ENCODE measurements around the gene UBXN1.
"Not testable (repeated sequence)": the region's sequence is repeated elsewhere in the genome, so short reads cannot be mapped to it uniquely, and the experiment has no call there.

The UBXN1 gene

DNA sequence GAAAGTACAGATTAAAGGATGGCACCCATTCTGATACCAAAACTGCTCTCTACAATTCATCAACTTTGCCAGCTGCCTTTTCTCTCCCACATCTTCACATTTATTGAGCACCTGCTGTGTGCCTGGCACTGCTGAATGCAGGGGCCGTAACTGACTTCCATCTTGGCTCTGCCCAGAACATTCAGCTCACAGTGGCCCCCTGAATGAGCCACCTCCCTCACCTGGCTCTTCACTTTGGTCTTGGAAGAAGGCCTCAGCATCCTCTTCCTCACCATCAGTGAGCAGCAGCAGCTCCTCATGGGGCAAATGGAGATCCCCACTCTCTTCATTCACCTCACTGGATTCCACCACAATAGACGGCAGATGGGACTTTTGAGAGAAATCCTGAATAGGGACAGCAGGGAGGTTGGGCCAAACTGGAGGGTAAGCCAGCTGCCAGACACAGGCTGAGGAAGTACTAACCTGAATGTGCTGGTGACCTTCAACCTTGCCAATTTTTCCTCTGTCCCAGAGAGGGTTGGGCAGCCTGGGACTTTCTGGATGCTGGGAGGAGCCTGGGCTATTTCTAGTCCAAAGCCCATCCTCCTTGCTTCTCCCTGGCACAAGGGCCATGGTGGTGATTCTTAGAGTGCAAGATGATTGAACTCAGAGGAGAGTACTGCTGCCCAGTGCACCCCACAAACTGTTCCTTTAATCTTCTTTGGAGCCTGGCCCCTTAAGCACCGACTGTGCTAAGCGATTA lies 9.3 kb downstream of the UBXN1 start:
- DNase-seq = no peak

DNA sequence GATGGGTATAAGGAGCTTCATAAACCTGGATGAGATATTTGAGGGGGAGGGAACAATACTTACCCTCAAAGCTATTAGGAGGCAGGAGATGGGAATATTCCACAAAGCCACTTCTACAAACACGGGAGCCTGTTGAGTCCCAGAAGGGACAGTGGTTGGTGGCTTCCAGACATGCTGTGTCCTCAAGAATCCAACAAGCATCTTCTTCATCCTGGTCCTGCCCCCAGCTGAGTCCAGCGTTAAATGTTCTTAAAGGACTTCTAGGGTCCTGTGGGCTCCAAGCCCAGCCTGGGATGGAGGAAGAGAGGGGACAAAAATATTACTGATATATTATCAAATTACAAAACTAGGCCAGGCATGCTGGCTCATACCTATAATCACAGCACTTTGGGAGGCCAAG lies 11.4 kb downstream of the UBXN1 start:
- no peak for DNase-seq

- DNase-seq = no peak
Observed at GRCh38 chr11:62666259-62666926, 12.5 kb downstream of the UBXN1 start.

DNA sequence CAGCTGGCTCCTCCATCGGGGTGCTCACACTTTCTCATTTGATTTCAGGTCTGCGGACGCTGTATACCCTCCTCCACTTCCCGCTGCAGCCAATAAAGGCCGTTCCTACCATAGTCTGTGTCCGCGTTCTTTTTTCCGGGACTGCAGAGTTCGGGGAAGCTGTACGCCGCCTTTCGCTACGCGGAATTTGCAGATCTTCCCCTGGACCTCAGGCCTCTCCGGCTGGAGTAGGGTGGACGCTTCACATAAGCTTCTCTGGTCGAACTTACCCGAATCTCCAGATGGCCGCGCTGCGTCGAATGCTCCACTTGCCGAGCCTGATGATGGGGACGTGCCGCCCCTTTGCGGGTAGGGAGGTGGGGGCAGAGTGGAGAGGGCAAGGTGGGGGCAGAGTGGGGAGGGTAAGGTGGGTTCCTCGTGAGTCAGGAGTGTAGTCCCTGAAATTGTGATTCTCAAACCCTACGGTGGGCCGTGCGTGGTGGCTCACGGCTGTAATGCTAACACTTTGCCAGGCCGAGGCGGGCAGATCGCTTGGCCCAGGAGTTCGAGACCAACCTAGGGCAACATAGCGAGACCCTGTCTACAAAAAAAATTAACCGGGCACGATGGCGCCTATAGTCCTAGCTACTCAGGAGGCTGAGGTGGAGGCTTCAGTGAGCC lies 13.1 kb downstream of the UBXN1 start:
- DNase-seq = peak; percentile 64

GRCh38 chr11:62665075-62665598 lies 13.7 kb downstream of the UBXN1 start, which contains the start of the genes C11orf98 and CSKMT:
C11orf98 (minus strand) TSS chr11:62665210; CDS start chr11:62665169, 41 bp downstream.
CSKMT (plus strand) TSS chr11:62665312; CDS start chr11:62665880, 568 bp downstream.
- peak; percentile 93 for DNase-seq

DNA sequence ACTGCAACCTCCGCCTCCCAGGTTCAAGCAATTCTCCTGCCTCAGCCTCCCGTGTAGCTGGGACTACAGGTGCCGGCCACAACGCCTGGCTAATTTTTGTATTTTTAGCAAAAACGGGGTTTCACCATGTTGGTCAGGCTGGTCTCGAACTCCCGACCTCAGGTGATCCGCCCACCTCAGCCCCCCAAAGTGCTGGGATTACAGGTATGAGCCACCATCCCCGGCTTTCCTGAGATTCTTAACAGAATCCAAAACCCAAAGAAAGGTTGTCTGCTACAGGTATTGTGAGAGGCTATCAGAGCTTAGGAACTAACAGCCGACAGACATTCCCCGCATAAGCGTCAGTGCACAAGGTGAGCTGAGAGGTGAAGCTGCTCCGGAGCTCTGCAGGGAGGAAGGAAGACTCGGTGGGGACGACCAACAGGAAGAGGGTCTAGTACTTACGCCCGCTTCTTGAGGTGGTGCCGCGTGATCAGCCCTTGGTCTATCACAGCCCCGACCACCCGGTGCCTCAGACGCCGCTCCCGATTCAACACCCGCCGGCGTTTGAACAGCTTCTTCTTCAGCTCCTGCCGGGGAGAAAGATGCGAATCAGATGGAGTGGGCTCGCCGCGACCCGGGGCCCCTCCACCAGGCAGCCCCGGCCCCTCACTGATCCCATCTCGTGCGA lies 14.3 kb downstream of the UBXN1 start:
- peak; percentile 58 for DNase-seq

DNA sequence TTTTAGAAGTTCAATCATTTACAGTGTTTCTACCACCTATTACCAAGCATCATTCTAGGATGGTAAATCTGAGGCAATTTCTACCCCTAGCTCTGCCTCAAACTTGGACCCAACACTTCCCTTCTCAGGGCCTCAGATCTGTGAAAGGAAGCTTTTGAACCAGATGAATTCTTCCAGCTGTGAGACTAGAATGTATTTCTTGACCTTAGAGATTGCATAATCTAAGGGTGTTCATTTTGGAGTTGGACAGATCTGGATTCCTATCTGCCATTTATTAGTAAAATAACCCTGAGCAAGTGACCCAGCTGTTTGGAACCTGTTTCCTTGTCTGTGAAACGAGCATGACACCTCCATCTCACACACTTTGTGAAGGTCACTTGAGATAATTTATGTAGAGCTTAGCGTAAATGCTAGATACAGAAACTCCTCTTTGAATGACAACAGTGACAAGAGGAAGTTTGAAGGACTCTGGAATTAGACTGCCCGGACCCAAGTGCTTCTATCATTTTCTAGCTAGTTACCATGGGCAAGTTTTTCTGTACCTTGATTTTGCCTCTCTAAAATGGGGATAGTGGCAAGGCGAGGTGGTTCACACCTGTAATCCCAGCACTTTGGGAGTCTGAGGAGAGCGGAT lies 22.0 kb downstream of the UBXN1 start:
- DNase-seq = no peak

GRCh38 chr11:62654297-62654696 lies 24.6 kb downstream of the UBXN1 start:
- DNase-seq = no peak

GRCh38 chr11:62652161-62653006 lies 26.5 kb downstream of the UBXN1 start:
- peak; percentile 22 for DNase-seq

DNA sequence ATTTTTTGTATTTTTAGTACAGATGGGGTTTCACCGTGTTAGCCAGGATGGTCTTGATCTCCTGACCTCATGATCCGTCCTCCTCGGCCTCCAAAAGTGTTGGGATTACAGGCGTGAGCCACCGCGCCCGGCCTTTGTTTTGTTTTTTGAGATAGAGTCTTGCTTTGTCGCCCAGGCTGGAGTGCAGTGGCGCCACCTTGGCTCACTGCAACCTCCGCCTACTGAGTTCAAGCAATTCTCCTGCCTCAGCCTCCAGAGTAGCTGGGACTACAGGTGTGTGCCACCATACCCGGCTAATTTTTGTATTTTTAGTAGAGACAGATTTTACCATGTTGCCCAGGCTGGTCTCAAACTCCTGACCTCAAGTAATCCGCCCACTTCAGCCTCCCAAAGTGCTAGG lies 28.6 kb downstream of the UBXN1 start:
- DNase-seq = not testable (repeated sequence)

GRCh38 chr11:62649486-62649885 lies 29.4 kb downstream of the UBXN1 start:
- no peak for DNase-seq

GRCh38 chr11:62648967-62649364 lies 29.9 kb downstream of the UBXN1 start:
- no peak for DNase-seq

GRCh38 chr11:62648185-62648966 lies 30.5 kb downstream of the UBXN1 start:
- DNase-seq = no peak

DNA sequence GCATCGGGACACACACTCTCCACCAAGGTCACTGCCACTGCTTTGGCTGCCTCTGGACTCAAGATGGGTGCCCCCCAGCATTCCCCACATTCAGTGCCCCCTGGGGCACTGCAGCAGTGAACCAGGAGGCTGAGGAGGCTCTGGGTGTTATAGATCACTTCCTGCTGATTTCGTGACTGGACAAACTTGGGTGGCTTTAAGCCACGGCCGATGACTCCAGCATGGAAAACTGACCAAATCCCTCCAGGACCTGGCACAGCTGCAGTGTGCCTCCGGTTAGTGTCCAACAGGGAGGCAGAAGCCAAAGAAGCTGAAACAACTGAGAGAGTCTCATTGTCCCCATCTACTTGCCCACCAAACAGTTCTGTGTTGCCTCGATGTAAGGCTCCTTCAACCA lies 31.3 kb downstream of the UBXN1 start:
- no peak for DNase-seq

- DNase-seq = no peak
Observed at GRCh38 chr11:62646825-62647608, 31.9 kb downstream of the UBXN1 start.

DNA sequence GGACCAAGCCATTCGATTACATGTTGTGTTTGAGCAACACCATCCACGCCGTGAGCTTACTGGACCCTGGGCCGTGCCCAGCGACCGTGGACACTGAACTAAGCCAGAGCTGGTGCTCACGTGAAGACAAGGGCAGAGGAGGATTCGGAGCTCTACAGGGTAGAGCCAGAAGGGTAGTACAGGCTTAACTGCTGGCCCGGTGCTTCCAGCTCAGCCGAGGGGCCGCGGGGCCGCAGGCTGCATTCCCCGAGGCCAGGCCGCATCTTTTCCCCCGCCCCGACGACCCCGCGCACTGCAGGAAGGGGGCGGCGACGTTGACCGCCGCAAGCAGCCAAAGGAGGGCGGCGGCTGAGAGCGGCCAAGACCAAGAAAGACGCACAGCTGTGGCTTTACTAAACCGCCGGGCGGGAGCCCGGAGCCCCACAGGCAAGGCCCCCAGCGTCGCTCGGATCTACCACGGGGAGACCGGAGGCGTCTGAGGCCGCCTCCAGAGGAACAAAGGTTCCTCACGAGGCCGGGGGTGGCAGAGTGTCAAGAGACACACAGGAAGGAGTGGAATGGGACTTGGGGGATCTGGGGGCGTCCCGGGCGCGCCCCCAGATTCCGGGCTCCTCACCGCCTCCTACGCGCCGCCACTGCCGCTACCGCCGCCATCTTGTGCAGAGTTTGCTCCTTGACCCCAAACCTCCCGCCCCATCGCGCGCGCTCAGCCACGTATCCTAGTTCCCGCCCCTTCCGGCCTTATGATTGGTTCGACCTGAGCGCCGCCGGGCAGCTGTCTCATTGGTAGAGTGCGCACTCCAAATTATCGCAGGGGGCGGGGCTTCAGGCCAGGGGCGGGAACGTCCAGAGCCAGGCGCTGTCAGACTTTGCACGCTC lies 32.7 kb downstream of the UBXN1 start, which contains the start of gene GANAB:
Gene GANAB (minus strand): TSS at position 668 of the 879 bp plus-strand sequence. CDS start 14 bp downstream, at position 654.
- peak; percentile 98 for DNase-seq

DNA sequence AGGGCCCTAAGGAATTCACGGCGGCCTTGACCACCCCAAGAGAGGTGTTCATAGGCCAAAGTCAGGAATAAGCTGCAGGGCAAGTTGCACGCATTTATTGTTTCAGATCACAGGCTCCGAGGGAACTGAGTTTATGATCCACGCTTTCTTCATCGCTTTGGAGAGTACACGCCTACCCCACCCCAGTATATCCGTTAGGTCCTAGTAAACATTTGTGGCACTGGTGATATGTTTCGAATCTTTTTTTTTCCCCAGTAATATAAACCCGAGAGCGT lies 33.3 kb downstream of the UBXN1 start:
- DNase-seq = no peak

DNA sequence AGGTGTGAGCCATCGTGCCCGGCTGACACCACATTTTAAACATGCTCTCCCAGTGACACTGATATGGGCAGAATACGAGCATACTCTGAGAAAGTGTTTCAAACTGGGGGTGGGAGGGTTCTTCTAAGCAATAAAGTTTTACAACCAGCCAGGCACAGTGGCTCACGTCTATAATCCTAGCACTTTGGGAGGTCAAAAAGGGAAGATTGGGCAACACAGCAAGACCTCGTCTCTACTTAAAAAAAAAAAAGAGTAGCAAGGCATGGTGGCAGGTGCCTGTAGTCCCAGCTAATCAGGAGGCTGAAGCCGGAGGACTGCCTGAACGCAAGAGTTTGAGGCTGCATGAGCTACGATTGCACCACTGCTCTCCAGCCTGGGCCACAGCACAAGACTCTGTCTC lies 34.7 kb downstream of the UBXN1 start:
- DNase-seq = no peak

DNA sequence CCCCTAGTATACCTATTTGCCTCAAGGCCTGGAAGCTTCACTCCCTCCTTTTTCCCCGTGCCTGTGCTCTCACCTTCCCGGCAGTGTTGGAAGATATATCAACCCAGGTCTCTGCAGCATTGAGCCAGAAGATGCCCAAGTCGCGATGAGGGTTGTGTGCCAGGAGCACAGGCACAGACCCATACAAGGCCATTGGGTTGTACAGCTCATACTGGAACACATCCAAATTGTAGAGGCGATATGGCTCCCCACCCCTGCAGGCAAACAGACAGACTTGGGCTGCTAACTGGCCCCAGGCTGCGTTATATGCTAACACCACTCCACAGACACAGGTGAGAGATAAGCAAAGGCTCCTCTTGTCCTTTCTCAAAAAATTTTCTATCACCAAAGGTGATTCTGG lies 46.4 kb downstream of the UBXN1 start:
- DNase-seq = no peak
